NCI-H146 treated with DMSO at 0.1 percent for 48 hours (cell line): Measurements from ENCODE around the gene ZNF385B.

Experiments
- DNase-seq: peaks from one replicate; lab custom pipeline; 2025; ENCODE audit not compliant: unreplicated experiment; lab: John Stamatoyannopoulos, UW

Gene ZNF385B

DNA sequence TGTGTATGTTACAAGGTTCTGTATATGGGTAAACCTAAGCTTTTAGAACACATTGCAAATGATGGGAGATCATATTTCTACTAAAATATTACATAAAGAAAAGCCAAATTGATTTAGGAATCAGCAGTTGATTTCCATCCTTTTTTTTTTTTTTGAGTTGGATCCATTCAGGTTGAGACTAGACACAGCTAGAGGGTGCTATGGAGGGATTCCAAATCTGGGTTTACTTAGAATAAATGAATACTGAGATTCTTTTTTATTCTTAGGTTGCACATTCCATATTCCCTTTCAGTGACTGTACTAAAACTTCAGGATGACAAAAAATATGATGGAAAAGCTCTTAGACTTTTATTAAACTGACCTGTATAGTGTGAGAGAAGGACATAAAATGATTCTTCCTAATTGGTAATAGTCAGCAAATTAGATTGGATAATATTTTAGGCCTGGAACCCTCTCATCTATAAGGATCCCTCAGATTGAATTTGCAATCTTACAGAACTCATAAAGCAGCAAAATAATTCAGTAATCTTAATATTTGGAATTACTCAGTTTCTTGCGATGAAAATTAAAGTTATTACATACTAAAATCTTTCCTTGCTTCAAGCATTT, 413.5 kb downstream of the ZNF385B start:
- DNase-seq = no peak

DNA sequence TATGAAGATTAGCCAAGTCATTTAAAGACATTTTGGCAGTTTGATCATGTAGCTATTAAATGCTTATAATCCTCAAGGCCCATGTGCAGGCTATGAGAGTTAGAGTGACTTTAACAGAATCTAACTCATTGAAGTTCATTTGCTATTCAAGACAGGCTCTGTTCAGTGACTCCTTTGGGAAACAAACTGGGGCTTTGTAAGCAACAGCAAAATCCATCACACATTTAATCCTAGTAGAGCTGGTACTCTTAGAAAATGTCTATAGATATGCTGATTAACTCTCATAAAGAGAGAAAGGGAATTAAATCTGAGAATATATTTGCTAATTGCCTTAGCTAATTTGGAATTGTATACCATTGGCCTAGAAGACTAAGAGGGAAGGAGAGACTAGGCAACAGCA, 414.0 kb downstream of the ZNF385B start:
- no peak for DNase-seq

DNA sequence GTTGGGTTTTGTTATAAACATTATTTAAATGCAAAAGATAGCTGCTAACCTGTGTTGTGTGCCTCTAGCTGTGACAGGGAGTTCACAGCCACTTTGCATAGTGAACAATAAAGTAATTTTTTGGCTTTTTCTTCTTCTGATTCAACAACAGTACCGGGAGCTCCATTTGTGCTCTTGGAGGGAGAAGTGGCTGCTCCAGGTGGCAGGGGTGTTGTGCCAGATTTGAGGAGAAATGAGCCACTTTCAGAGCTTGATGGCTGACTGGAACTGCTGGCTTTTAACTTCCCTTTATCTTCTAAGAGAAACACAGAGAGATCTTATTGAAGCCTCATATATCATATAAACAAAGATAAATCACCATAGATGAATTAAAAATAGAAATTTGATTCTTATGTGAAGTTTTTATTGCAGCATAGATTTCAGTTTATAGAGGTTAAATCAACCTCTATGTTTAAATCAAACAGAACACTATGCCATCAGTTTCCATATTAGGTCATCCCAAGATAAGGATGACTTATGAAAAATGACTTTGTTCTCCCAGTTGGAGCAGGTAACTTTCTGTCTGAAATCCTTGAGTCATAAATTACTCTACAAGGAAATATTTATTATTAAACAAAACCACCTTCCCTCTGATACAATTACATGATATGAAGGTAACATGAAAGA, 414.8 kb downstream of the ZNF385B start:
- DNase-seq = no peak

DNA sequence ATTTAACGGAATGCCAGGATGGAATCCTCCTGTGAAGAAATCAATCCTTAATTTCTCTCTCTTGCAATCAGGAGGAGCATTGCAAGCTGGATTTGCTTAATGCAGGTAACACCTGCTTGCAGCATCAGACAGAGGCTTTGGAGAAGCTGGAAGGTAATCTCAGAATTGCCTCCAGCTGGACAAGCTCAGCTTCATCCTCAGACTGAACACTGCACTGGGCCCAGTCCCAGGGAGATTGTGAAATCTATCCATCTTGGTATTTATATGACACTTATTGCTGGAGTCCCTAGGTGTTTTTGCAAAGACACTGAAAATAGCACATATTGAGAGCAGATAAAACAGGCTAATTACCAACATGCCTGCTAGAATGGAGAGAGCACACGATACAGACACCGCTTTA, 417.4 kb downstream of the ZNF385B start:
- no peak for DNase-seq

DNA sequence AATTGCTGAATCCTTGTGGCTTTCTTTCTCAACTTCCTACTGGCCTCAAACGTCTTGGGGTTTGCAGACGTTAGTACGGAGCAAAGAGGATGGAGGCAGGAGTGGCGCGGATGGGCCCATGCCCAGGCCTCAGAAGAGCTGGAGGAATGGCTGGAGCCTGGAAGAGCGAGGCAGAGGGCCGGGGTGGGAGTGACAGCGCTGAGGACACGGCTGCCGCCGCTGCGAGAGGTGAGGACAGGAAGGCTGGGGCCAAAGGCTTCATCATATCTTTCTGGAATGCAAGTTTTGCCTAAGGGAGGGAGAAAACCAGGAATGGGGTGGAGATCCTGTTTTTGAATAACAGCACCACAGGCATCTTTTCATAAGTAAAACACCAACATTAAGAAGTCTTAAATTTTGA, 418.2 kb downstream of the ZNF385B start:
- no peak for DNase-seq

DNA sequence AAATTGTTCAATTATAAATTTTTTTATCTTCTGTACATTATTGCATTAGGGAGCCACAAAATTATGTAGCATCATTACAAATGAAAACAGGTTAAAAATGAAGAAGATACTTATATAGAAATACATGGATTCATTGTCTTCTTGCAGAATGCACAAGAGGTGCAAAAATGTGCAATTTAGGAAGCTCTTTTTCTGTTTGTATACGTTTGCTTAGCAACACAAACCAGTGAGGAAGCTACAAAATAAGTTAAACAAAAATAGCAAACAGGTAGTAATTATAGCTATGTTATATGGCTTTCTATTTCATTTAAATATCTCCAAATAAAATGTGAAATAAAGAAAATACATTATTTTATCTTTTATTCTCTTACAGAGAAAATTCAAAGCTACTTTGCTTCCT, 419.2 kb downstream of the ZNF385B start:
- no peak for DNase-seq

DNA sequence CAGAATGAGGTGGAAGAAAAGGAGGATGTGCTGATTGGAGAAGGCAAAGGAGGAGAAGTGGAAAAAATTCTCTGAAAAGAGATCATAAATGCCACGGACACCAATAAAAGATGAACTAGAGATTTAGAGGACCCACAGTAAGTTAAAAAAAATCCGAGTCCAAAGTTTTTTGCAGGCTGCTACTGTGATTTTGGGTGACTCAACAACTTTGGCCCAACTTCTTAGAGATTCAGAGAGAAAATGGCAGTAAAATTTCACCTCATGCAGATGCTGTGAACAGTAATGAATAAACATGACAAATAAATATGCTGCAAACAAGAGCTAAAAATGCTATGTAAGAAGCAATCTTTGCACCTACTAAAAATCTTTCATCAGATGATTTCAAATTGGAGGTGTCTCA, 419.9 kb downstream of the ZNF385B start:
- no peak for DNase-seq

DNA sequence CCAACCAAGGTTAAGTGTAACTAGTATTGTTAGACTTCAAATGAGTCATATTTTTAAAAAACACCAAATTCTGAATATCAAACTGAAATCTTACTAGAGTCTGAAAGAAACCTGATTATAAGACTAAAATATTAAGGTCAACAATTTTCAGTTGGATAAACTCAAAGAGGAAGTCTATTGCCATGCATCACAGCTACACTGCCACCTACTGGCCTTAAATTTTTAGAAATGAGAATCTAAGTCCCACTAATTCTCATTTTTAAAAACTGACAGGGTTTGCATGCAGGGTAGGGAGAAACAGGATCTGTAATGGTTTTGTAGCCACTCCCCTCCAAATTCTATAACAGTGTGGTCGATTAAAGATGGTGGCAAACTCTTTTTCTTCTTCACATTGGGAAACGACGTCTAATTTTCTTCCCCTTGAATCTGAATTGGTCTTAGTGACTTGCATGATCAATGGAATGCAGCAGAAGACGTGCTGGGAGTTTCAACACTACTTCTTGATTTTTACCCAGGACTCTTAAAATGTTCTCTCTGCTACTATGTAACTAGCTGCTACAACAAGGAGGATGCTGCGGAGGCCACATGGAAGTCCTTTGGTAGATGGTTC, 420.7 kb downstream of the ZNF385B start:
- DNase-seq = peak; percentile 6

DNA sequence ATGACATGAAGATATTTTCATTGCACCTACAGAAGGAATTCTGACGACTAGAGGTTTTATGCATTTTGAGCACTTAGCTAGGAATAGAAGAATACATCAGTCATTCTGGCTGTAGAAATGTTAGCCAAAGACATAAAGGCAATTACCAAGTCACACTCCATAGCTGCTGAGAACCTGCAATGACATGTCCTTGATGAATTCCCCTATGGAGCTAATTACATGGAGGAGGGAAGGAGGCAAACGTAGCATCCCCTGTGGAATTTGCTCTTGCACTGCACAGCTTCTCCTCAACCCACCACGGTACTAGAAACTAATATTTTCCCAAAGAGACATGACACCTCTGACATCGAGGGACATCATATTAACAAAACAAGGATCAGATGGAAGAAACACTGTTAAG, 422.8 kb downstream of the ZNF385B start:
- DNase-seq = no peak

DNA sequence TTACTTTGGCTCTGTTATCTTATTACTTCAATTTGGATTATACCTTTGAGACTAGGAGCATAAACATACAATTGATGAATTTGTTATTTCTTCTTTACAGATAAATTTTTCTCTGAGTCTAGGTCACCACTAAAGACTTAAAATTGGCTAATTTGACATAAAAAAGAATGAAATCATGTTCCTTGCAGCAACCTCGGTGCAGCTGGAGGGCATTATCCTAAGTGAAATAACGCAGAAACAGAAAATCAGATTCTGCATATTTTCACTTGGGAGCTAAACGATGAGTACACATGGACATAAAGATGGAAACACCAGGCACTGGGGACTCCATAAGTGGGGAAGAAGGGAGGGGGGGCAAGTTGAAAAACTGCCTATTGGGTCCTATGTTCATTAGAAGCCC, 424.0 kb downstream of the ZNF385B start:
- DNase-seq = no peak

DNA sequence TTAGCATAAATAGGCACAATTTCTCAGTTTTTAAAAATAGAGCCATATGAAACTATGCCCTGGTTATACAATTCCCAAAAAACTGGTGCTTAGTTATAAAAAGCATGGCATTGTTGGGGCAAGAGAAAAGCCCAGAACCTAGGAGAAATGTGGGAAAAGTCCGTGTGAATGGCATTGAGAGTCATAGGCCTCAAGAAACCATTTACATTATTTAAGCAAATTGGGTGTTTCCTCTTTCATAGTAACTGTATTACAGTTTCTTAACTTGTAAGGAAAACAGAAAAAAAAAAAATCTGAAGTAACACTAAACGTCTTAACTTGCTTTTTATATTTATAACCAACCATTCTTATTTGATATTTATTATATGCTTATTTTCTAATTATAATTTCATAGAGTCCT, 425.8 kb downstream of the ZNF385B start:
- DNase-seq = no peak

DNA sequence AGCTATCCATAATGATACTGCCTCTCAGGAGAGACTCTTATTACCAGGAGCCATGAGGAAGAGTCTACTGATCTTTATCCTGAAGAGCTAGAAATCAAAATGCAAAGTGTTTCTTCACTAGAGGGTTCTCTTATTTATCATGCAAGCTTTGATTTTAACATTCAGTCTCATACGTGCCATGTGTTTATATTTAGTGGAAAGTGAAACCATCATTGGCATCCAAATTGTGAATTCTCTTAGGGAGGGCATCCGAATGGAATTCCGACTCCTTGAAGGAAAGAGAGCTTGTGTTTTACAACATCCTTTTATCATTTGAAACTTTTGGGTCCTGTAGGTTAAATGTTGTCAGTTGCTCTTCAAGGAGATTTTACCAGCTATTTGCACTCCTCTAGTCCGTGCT, 426.4 kb downstream of the ZNF385B start:
- DNase-seq = no peak

DNA sequence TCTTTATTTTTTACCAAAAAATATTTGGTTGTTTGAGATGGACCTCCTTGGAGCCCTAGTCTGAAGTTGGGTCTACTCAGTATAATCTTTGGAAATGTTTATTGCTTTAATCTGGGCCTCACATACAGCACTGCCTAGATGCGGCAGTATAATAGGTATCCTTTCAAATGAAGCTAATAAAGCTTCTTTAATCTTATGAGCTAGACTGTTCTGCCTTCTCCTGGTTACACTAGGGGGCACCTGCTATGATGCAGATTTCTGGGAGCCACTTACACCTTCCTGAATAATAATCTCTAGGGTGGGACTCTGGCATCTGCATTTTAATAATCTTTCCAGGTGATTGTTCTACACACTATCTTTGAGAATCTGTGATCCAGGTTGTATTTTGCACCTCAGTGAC, 427.1 kb downstream of the ZNF385B start:
- DNase-seq = no peak

DNA sequence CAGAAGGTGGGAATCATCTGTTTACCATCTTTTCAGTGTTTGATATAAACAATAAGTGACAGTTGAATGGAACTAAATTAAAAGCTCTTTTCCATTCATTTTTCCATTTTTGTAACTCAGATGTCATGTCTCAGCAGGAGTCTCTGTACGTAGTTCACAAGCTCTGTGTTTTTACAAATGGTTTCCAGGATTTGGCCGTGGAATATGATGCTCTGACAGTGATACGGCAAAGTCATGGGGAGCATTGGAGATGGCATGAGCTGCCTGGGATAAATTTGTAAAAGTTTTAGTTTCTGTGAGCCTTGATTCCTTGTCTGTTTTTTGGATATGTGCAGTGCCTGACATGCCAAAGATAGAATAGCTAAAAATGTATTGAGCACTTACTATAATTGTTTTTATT, 428.7 kb downstream of the ZNF385B start:
- DNase-seq = no peak

DNA sequence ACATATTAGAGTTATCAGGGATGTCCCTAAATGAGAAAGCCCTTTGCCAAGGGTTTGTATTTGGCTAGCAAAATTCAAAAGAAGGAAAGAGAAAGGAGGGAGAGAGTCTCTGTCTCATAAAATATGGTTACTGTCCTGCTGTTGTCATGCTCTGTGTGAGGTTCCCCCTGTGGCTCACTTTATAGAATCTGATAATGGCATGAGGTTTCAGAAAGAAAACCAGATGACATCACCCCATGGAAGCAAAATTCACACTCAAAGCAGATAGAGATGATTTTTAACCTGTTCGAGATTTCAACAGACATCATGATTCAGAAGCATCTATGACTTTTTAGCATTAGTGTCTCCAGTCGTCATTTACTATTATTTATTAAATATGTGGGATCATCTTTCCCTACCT, 431.8 kb downstream of the ZNF385B start:
- DNase-seq = no peak

DNA sequence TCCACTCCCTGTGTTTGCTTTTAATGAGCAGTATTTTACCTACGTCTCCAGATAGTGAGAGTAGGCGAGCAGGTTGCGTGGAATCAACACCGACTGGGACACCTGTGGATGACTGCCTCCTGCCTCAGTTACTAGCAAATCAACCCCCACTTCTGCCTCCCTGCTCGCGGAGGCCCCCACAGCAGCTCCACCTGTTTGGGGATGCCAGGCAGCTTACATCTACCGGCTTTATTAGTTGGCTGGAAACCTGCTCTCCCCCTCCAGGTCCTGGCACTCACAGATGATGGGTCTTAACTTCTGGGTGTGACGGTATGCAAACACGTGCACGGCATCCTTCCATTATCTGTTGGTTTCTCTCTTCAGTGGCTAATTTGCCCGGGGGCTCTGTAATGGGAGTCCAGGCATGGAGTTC, 432.3 kb downstream of the ZNF385B start:
- peak; percentile 43 for DNase-seq

DNA sequence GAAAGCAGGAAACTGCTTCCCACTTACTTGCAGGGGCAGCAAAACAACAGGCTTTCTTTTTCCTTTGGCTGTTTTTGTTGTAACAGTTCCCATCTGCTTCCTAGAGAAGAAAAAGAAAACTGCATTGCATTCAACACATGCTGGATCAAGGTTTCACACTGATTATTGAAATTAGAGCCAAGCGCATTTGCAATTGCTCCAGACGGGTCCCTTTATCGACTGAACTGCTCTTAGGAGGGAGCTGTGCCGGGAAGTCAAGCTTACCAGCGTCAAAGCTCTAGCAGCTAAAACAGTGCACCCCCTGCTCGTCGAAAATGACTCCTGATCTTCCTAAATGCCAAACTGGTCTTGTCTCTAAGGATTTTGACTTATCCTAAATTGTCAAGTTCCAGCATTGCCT, 432.8 kb downstream of the ZNF385B start:
- peak; percentile 22 for DNase-seq

DNA sequence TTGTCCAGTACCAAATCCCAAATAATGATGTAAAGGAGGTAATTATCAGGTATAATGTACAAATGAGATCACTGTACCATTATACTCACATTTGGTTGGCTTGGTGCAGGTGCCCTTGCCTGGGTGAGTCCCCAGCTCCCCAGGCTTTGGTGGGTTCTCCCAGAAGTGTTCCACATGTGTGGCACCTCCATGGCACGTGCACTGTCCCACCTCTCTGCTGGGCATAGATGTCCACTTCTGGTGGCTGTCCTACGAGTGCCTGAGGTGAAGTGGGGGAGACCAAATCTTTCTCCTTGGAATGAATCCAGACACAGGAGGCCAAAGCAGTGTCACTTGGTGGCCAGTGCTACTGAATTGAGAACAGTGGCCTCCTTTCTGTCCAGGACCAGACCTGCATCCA, 434.3 kb downstream of the ZNF385B start:
- no peak for DNase-seq

DNA sequence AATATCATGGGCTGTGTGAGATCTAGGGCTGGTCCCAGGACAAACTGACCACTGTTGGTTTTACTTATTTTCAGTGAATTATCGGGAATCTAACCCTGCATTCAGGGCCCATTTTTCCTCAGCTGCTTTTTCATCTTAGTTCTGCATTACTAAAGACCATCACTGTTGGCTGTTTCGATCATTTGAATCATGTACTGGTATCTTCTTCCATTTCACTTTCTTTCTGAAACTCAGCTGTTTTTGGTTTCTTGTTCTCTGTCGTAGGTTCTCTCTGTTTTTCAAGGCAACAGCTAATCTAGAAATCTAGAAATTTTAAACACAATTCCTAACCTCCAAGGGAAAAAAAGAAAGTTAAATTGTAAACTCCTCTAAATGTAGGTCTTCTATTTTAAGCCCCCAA, 436.8 kb downstream of the ZNF385B start:
- DNase-seq = no peak

DNA sequence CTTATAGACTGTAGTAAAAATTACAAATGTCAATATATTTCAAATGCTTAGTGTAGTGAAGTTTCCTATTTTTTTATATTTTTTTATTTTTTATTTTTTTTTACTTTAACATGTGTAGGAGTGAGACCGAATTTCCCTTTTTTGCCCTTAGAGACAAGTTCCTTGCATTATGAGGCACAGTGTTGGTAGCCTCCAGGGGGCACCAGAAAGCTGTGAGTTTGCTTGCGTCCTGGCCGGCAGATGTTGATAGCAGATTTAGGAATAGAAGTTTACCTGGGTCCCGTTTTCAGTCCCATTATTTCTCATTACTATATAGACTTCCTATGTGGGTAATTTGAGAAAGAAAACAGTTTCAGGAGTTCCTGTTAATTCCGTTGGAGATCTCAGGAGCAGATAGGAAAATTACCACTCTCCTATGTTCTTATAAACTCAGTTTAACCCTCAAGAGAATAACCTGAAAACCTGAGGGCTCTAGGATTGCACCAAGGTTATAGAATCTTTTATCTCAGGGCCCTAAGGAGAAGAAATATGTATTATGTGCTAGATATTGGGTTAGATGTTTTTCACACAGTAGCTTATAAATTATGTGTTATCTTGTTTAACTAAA, 439.3 kb downstream of the ZNF385B start:
- DNase-seq = peak; percentile 35

DNA sequence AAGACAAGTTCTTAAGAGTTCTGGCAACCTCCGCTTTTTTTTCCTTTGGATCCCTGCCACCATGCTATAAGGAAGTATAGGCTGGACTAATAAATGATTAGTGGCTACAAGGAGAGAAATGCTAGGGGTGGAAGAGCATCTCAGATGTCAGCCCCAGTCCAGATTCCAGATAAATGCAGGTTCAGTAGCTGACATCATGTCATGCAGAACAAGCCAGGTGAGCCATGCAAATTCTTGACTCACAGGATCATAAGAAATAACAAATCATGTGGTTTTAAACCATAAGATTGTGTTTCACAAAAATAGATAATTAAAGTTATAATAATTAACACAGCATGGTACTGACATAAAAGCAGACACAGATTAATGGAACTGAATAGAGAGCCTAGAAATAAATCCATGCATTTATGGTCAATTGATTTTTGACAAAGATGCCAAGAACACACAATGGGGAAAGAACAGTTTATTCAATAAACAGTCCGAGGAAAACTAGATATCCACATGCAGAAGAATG, 443.9 kb downstream of the ZNF385B start:
- DNase-seq = peak; percentile 73

DNA sequence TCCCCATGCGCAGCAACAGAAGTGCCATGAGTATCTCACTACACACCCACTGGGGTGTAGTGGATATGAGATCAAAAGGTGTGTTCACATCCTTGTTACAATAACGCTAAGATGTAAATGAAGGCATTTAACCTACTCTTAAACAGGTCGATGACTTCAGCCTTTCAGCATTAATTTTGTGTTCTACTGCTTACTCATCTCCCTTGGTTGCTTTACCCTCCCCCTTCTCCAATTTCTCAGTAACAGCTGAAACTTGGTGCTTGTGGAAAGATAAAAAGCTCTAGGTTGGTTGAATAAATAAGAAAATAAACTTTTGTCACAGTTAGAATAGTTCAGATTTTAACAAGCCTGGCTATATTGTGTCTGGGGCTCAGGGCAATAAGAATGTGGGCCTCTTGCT, 449.3 kb downstream of the ZNF385B start:
- DNase-seq = no peak
